ENCODE measurements around the gene DMD. TPM values are rescaled to one million over a fixed set of nuclear protein-coding genes. Genes with fewer than 3 reads are reported as not detected.

DMD gene
- total and polyA plus RNA-seq, 8 donors, result 6.8 to 117 (median 44.2) TPM

DNA sequence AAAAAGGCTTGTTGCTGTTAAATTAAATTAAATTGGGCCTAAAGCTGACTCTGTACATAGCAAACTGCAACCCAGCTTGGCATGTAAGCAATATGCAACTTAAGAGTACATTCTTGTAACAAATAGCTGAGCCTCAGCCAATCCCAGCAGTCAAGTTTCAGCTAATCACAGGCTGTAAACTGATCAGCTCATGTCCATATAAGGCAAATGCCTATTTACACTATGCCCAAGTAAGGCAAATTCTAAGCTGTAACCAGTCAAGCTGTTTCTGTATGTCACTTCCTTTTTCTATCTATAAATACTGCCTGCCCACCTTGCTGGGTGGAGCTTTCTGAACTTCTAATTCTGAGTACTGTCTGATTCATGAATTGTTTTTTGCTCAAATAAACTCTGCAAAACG lies 1710.4 kb downstream of the DMD start:
- H3K27ac ChIP-seq, result no peak overlapping the region
- peaks cover 0 to 4% (median 0%) of the 10 kb centered on the region in 3 donors for H3K27me3 ChIP-seq
- intact Hi-C loops (cut with DNase I; ENCODE audit: low total_unique reads), result no loop called here
- H3K36me3 ChIP-seq, result no peaks in the 10 kb centered on the region
- TF ChIP-seq, protein P1, sequence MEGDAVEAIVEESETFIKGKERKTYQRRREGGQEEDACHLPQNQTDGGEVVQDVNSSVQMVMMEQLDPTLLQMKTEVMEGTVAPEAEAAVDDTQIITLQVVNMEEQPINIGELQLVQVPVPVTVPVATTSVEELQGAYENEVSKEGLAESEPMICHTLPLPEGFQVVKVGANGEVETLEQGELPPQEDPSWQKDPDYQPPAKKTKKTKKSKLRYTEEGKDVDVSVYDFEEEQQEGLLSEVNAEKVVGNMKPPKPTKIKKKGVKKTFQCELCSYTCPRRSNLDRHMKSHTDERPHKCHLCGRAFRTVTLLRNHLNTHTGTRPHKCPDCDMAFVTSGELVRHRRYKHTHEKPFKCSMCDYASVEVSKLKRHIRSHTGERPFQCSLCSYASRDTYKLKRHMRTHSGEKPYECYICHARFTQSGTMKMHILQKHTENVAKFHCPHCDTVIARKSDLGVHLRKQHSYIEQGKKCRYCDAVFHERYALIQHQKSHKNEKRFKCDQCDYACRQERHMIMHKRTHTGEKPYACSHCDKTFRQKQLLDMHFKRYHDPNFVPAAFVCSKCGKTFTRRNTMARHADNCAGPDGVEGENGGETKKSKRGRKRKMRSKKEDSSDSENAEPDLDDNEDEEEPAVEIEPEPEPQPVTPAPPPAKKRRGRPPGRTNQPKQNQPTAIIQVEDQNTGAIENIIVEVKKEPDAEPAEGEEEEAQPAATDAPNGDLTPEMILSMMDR (IDR thresholded peaks at IDR 0.05), result no peak
- no peak for TF ChIP-seq EP300 (IDR thresholded peaks at IDR 0.05)
- no peak for TF ChIP-seq POLR2A (IDR thresholded peaks at IDR 0.05)
- no peak for TF ChIP-seq POLR2AphosphoS5 (IDR thresholded peaks at IDR 0.05)
- no peaks in the 10 kb centered on the region for H3K4me1 ChIP-seq
- no peak for DNase-seq
- no peaks in the 10 kb centered on the region for H3K9me3 ChIP-seq
- no peak overlapping the region for H3K4me3 ChIP-seq
- 27 to 53% (median 38%) methylated on average over 1 of the region's 1 CpG for WGBS, 5 donors

DNA sequence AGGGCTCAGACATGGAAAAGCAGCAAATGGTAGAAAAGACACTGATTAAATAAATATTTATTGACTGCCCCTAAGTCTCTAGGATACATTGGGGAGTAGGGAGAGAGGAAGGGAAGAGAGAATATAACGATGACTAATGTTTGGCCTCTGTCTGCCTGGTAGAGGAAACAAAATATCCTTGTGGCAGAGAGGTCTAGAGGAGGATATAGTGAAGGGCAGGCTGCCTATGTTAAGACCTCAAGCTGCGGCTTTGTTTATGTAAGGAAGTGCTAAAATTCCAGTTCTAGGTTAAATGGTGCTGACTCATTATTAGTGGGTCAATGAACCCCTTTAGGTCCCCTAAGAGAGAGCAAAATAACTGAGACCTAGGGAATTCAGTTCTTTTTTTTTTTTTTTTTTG lies 1712.2 kb downstream of the DMD start:
- intact Hi-C loops (cut with DNase I; ENCODE audit: low total_unique reads), result no loop called here
- no peak overlapping the region for H3K27ac ChIP-seq
- no peaks in the 10 kb centered on the region for H3K36me3 ChIP-seq
- no peak overlapping the region for H3K4me3 ChIP-seq
- WGBS, 5 donors, result 54 to 81% (median 67%) methylated on average over 2 of the region's 2 CpGs
- no peaks in the 10 kb centered on the region for H3K4me1 ChIP-seq
- no peaks in the 10 kb centered on the region for H3K9me3 ChIP-seq
- H3K27me3 ChIP-seq, result peaks cover 0 to 4% (median 0%) of the 10 kb centered on the region in 3 donors
- no peak for DNase-seq
- TF ChIP-seq, protein P1 (IDR thresholded peaks at IDR 0.05), result no peak
- TF ChIP-seq EP300 (IDR thresholded peaks at IDR 0.05) (no peak), POLR2AphosphoS5 (IDR thresholded peaks at IDR 0.05) (no peak), POLR2A (IDR thresholded peaks at IDR 0.05) (no peak)

DNA sequence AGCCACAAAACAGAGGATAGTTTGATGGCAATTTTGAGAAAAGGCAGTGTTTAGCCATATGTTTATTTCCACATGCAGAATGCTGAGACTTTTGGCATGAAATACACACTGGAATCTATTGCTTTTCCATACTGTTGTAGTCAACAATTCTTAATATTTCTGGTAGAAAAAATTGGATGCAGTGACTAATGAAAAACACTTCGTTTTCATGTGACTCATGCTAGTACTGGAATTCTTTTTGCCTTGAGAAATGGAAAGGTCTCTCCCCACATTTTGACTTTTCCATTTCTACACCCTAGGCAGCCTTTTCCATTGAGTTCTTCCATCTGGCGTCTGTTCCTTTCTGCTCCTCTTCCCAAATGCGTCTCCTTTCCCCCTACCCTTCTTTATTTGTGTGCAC lies 1714.3 kb downstream of the DMD start:
- Histone ChIP-seq H3K27me3 (peaks cover 0 to 4% (median 0%) of the 10 kb centered on the region in 3 donors), H3K27ac (no peak overlapping the region), H3K36me3 (no peaks in the 10 kb centered on the region), H3K4me1 (no peaks in the 10 kb centered on the region), H3K4me3 (no peak overlapping the region), H3K9me3 (no peaks in the 10 kb centered on the region)
- no peak for TF ChIP-seq EP300 (IDR thresholded peaks at IDR 0.05)
- TF ChIP-seq POLR2A (IDR thresholded peaks at IDR 0.05), result no peak
- TF ChIP-seq POLR2AphosphoS5 (IDR thresholded peaks at IDR 0.05), result no peak
- TF ChIP-seq, protein P1 (IDR thresholded peaks at IDR 0.05), result no peak
- 51 to 71% (median 66%) methylated on average over 3 of the region's 3 CpGs for WGBS, 5 donors
- peak in 1 of 2 donors; percentile 30 for DNase-seq
- intact Hi-C loops (cut with DNase I; ENCODE audit: low total_unique reads), result no loop called here

DNA sequence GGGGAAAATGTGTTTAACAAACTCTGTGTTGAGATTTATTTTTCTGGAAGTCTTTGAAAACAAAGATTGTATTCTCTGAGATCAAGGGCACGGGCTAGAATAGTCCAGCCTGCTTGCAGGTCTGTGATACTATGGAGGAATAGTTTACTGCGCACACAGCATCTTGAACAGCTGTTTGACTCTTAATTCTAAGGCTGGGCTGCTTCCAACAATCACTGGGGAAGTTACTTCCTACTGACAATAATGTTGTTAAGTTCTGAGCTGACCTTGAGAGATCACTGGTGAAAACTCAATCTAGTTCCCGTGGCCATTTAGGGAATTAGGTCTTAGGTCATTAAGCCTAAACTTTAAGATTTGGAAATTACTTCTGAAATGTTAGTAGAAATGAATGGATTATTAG lies 1723.4 kb downstream of the DMD start:
- DNase-seq, result peak in 1 of 2 donors; percentile 14
- H3K27ac ChIP-seq, result no peak overlapping the region
- H3K36me3 ChIP-seq, result no peaks in the 10 kb centered on the region
- H3K4me3 ChIP-seq, result no peak overlapping the region
- WGBS, 5 donors, result 71 to 83% (median 80%) methylated on average over 3 of the region's 3 CpGs
- H3K27me3 ChIP-seq, result no peaks in the 10 kb centered on the region
- H3K4me1 ChIP-seq, result no peaks in the 10 kb centered on the region
- intact Hi-C loops (cut with DNase I; ENCODE audit: low total_unique reads), result no loop called here
- TF ChIP-seq EP300 (IDR thresholded peaks at IDR 0.05) (no peak), POLR2AphosphoS5 (IDR thresholded peaks at IDR 0.05) (no peak)
- no peaks in the 10 kb centered on the region for H3K9me3 ChIP-seq

DNA sequence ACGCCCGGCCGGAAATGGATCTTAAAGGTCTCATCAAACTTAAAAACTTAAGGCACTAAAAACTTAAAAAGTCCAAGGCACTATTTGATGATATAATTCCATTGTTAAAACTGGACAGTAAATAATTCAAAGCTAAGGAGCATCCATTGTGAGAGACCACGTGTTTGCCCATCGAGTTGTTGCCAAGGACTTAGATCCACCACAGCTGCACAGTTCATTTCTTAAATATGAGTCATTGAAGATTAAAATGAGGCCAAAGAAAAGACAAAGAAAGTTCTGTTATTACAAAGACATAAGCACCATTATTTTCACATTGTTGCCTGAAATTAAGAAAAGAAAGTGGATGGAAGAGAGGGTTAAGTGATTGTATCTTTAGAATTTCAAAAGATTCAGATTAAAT lies 1728.0 kb downstream of the DMD start:
- intact Hi-C loops (cut with DNase I; ENCODE audit: low total_unique reads), result no loop called here
- 63 to 72% (median 66%) methylated on average over 5 of the region's 5 CpGs for WGBS, 5 donors

More for the DNA sequence above, 1728.0 kb downstream of the DMD start:
- TF ChIP-seq EP300 (IDR thresholded peaks at IDR 0.05) (no peak), POLR2AphosphoS5 (IDR thresholded peaks at IDR 0.05) (no peak), POLR2A (IDR thresholded peaks at IDR 0.05) (no peak)
- TF ChIP-seq, protein P1 (IDR thresholded peaks at IDR 0.05), result no peak
- no peaks in the 10 kb centered on the region for H3K27me3 ChIP-seq
- H3K4me3 ChIP-seq, result no peak overlapping the region
- H3K9me3 ChIP-seq, result no peaks in the 10 kb centered on the region
- peak in 1 of 2 donors; percentile 37 for DNase-seq
- no peaks in the 10 kb centered on the region for H3K36me3 ChIP-seq
- H3K27ac ChIP-seq, result no peak overlapping the region
- H3K4me1 ChIP-seq, result no peaks in the 10 kb centered on the region
